Fibroblast of pulmonary artery (primary cell): ENCODE data around the gene TNFRSF14.
A peak's percentile ranks its signal among the peaks of the same experiment; 100 is the strongest.
"Not testable (repeated sequence)": the region's sequence is repeated elsewhere in the genome, so short reads cannot be mapped to it uniquely, and the experiment has no call there.

ENCODE experiments used
- DNase-seq: peaks from one replicate; pipeline ENCODE4 v3.0.0-alpha.2; 2010; ENCODE audit warnings: low read depth
- H3K4me3 ChIP-seq: replicated peaks from 2 replicates; pipeline ENCODE4 v1.5.1; 2011; ENCODE audit warnings: low read depth, mild to moderate bottlenecking, control low read depth, low read length, moderate library complexity
- TF ChIP-seq, protein P1 (sequence below): IDR thresholded peaks from 2 replicates; pipeline ENCODE4 v1.5.1; 2011; ENCODE audit warnings: mild to moderate bottlenecking, control low read depth, low read length, inconsistent platforms; ENCODE audit errors: missing control alignments

Gene TNFRSF14

DNA sequence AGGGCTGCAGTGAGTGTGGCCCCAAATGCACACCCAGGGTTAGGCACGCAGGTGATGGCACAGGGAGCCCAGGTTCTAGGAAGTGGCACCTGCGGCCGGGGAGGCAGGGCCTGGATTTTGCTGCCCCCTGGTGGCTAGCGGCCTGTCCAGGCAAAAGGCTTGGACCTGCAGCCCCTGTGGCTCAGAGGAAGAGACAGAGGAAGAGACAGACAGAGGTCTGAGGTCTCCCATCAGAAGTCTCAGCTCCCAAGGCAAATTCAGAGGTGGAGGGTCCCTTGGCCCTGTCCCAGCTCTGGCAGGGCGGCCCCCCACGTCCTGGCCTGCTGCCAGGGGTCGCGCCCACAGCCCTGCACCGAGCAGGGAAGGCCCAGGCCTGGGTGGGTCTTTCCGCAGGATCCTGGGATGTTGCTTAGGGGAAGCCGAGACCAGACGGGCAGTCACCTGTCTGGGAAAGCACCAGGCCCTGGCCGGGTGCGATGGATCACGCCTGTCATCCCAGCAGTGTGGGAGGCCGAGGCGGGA is 8.0 kb upstream of the TNFRSF14 start:
- H3K4me3 ChIP-seq, result no peak overlapping the region
- TF ChIP-seq, protein P1, sequence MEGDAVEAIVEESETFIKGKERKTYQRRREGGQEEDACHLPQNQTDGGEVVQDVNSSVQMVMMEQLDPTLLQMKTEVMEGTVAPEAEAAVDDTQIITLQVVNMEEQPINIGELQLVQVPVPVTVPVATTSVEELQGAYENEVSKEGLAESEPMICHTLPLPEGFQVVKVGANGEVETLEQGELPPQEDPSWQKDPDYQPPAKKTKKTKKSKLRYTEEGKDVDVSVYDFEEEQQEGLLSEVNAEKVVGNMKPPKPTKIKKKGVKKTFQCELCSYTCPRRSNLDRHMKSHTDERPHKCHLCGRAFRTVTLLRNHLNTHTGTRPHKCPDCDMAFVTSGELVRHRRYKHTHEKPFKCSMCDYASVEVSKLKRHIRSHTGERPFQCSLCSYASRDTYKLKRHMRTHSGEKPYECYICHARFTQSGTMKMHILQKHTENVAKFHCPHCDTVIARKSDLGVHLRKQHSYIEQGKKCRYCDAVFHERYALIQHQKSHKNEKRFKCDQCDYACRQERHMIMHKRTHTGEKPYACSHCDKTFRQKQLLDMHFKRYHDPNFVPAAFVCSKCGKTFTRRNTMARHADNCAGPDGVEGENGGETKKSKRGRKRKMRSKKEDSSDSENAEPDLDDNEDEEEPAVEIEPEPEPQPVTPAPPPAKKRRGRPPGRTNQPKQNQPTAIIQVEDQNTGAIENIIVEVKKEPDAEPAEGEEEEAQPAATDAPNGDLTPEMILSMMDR, result peak; percentile 92
- peak; percentile 63 for DNase-seq

DNA sequence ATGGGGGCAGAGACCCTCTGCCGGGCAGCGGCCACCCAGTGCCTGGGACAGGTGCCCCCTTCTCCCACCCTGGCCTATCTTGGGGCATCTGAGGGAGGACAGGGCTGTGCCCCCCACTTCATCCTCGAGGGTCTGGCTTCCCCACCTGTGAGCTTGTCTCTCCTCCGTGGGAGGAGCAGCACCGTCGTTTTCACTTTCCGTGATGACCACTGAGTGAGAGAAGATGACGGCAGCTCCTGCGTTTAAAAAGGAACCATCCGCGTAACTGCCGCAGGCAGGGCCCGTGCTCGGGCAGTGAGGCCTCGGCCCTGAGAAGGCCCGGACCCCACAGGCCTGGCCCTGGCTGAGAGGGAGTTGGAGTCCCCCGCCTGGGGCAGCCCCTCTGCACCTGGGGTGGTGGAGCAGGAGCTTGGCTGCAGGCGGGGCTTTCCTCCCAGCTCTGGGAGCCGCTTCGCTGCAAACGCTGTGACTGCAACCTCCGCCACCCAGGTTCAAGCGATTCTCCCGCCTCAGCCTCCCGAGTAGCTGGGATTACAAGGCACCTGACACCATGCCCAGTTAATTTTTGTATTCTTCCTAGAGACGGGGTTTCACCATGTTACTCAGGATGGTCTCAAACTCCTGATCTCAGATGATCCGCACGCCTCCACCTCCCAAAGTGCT is 6.7 kb upstream of the TNFRSF14 start:
- not testable (repeated sequence) for DNase-seq, H3K4me3 ChIP-seq

DNA sequence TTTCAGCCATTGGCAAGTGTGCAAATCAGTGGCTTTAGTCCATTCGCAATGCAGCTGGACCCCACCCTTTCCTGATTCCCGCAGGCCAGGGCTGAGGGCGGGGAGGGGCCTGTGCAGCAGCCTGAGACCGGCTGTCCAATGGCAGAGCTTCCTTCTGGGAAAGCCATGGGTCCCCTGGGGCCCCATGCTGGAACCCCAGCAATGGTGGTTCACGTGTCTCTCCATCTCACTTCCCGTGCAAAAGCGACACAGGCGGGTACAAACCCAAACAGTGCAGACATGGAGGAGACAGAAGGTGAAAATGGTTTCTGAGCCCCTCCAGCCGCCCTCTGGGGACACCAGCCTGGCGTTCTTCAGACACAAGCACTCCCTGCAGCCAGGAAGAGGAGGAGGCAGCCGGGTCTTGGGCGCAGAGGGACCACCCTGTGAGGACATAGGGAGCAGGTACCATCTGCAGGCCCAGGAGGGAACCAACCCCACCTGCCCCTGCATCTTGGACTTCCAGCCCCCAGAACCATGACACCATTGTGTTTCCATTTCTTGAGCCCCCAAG is 5.8 kb upstream of the TNFRSF14 start:
- not testable (repeated sequence) for H3K4me3 ChIP-seq, DNase-seq

DNA sequence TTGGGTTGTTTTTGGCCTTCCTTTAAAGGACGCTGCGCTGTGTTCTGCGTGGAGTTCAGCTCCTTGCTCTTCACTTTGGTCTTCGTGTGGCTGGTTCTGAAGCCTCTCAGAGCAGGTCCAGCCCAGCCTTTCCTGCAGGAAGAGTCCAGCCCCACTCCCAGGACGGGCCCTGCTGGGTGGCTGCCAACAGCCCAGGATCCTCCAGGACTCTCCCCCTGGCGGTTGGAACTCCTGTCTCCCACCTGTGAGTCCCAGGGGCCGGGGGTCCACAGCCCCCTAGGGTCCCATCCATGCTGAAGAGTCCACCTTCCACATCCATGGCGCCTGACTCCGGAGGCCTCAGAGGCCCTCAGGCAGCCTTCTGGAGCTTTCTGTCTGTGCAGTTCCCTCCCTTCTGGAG is 4.6 kb upstream of the TNFRSF14 start:
- not testable (repeated sequence) for DNase-seq, H3K4me3 ChIP-seq

DNA sequence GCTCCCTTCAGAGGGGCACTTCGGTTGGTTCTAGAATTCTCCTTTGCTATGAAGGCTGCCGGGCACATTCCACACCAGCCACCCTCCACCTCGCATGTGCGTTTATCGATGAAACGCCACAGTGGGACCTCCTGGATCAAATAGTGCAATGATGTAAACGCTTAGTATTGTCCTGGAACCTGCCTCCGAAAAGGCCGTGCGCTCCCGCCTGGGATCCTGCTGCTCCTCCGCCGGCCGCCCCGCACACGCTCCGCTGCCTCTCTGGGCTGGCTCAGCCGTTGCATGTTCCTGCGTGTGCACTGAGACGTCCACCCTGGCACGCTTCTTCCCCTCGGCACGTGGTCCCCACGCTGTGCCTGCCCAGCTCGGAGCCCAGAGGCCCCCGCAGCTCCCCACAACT is 4.0 kb upstream of the TNFRSF14 start:
- H3K4me3 ChIP-seq, result no peak overlapping the region
- TF ChIP-seq, protein P1, result no peak
- DNase-seq, result no peak

DNA sequence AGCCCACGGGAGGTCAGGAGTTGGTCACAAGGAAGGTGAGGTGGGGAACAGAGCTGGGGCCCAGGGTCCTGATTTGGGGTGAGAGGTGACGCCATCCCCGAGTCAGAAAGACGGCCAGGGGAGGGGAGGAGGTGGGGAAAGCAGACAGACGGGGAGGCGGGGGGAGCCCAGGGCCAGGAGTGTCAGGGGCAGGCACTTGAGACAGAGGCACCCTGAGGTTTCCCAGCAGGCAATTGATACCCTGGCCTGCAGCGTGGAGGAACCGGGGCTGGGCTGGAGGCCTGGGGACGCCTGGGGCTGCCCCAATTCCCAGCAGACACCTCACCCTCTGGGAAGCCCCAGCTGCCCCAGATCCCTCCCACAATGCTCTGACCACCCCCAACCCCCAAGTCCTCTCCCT is 3.1 kb upstream of the TNFRSF14 start:
- not testable (repeated sequence) for DNase-seq, H3K4me3 ChIP-seq

DNA sequence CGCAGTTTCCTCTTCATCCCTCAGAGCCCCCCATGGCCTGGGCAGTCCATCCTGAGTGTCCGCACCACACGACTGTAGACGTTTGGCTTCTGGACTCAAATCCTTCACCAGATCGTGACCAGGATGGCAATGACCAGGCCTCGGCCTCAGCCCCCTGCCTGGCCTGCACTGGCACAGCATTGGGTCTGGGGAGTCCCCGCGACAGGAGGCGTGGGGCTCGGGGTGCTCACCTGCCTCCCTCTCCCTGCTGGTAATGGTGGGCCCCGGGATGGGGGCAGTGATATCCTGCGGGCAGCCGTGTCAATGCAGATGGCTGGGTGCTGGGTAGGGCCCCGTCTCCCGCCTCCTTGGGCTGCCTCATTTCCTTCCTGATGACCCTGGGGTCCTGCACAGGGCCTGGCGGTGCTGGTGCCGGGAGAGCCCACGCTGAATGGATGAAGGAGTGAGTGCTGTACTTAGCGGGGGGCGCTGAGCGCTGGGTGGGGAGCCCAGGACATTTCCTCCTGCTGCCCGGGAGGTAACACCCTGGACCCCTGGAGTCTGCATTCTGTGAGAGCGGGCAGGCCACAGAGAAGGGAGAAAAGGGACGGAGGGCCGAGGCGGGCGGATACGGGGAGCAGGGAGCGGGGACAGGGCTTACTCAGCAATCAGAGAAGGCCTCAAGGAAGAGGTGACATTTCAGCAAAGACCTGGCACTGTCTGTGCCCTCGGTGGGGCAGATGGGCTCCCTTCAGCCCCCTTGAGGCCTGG is 2.1 kb upstream of the TNFRSF14 start:
- DNase-seq, result no peak
- TF ChIP-seq, protein P1, result no peak
- H3K4me3 ChIP-seq, result no peak overlapping the region

DNA sequence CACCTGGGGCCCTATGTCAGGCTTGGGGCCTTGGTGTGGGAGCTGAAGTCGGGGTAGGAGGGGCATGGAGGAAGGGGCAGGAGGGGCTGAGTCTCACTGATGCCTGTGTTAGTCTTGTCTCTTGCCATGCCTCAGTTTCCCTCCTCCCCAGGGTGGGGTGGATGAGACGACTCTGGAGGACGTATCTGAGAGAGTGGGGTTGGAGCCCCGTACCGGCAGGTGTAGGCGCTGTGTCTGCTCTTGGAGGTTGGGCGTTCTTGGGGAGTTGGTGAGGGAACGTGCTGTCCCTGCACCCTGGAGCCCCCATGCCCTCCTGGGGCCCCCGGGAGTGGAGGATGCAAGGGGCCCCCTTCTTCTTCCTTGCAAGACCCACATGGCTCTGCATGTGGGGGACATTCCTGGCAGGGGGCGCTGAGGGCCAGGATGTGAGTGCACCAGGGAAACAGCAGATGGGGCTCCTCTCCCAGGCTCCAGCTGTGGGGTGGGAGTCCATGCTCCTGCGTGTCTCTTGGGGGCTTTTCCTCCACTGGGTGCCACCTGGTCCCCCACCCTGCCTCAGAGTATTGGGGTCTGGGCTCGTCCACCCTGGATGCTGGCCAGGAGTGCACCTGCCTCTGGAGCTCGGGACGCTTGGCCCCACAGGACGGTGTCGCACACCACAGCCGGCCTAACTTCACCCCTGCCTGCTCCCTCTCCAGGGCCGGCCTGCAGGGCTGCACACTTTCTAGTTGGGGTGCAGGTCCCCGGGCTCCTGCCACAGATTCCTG is 1.4 kb upstream of the TNFRSF14 start:
- H3K4me3 ChIP-seq, result no peak overlapping the region
- DNase-seq, result no peak
- TF ChIP-seq, protein P1, result peak; percentile 35
